NK-92 treated with Interleukin-12 subunit alpha and Interleukin-12 subunit beta, amount 100 ng/mL, for 24 hours (cell line): ENCODE results near the gene ATG4C.
"Not testable (repeated sequence)": the region's sequence is repeated elsewhere in the genome, so short reads cannot be mapped to it uniquely, and the experiment has no call there.

ENCODE experiments used
- DNase-seq: peaks from one replicate; lab custom pipeline; 2025; lab: John Stamatoyannopoulos, UW

The ATG4C gene

DNA sequence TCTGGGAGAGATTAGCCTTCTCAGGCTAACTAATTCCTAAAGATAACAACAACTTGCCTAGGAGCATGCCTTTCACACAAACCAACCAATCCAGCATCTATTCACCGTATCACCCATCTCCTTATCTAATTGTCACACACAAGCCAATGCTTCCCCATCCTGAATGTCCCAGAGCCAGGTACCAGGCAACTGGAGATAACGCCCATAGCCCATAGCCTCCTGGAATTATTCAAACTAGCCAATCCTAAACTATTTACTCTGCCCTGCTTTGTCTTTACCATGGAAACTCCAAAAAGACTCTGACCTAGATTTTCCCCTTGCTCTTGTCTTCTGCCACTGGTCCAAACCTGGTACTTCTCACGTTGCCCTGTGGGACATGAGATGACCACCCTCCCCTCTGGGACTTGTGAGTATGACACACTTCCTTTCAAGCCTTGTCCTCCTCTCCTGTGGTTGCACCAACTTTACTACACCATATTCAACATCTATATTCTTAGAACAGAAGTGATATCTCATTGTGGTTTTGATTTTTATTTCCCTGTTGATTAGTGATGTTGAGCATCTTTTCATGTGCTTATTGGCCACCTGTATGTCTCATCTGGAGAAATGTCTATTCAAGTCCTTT is 8.8 kb upstream of the ATG4C start:
- DNase-seq: no peak

DNA sequence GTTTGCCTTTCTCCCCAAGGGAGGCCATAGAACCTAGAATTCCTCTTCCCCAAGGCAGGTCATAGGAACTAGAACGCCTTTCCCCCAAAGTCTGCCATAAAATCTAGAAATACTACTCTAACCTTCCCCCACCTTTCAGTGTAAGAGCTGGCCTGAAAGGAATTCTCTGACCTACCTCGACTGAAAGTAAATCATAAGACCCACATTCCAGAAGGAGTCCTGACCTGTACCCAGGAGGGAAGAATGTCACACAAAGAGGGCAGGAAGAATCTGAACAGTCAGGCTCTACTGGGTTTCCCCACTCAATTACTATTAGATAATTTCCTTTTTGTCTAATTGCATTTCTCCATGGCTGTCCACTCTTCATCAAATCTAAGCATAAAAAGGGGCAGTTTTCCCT is 5.7 kb upstream of the ATG4C start:
- no peak for DNase-seq

DNA sequence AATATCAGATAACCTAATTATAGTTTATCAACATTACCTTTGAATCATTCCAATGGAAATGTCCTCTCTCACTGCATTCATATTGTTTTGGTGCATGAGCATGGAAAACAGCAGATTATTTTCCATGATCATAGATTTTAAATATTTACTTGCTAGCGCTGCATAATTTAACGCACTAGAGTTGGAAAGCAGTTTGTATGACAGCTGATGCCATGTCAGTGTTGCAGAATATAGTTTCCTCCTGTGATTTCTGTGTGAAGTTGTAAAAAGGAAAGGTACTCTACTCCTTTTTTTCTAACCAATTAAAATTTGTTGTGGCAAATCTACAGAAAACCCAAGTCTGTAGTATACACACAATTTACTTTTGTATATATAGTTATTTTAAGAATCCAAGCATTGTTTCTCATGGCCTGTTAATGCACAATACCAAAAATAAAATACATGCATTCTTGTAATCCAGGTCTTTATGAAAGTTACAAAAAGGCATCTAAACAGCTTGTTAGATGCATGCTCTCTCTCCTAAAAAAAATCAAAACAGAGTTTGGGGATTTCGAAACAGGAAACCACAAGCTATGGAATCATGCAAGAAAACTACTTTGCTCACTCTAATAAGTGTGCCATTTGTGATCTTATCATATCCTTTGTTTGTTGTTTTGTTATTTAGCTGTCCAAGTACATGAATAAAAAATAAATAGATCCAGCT is 1.9 kb upstream of the ATG4C start:
- no peak for DNase-seq

GRCh38 chr1:62782544-62783212 is 1.3 kb upstream of the ATG4C start:
- not testable (repeated sequence) for DNase-seq

- DNase-seq: no peak
Observed at GRCh38 chr1:62784509-62785365, 805 bp downstream of the ATG4C start.

- no peak for DNase-seq
Observed at GRCh38 chr1:62790716-62791115, 6.8 kb downstream of the ATG4C start.

DNA sequence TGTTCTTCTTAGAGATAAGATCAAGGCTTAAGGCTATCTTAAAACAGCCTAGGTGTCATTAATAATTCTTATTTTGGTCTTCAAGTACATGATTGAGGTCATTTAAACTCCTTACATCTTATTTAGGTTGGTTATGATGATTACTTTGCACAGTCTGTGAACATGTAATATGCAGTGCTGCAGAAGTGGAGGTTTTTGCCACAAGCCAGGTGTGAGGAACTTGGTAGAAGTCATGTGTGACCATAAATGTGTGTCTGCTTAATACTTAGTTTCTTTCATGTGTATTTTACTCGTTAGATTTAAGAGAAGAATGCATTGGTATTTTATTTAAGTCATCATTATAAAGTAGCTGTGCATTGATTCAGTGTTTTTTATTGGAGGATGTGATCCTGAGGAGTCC is 10.1 kb downstream of the ATG4C start:
- DNase-seq: no peak

- no peak for DNase-seq
Observed at GRCh38 chr1:62796221-62796620, 12.3 kb downstream of the ATG4C start.

DNA sequence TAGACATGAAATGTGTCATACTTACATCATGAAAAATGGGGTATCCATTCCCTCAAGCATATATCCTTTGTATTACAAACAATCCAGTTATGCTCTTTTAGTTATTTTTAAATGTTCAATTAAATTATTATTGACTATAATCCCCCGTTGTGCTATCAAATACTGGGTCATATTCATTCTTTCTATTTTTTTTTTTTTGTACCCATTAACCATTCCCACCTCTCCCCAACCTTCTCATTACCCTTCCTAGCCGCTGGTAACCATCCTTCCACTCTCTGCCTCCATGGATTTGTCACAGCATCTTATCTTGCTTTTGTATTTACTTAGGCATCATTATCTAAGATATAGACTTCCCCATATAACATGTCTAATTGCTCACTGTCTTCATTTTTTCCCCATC is 15.8 kb downstream of the ATG4C start:
- no peak for DNase-seq

- no peak for DNase-seq
Observed at GRCh38 chr1:62800281-62800680, 16.3 kb downstream of the ATG4C start.

DNA sequence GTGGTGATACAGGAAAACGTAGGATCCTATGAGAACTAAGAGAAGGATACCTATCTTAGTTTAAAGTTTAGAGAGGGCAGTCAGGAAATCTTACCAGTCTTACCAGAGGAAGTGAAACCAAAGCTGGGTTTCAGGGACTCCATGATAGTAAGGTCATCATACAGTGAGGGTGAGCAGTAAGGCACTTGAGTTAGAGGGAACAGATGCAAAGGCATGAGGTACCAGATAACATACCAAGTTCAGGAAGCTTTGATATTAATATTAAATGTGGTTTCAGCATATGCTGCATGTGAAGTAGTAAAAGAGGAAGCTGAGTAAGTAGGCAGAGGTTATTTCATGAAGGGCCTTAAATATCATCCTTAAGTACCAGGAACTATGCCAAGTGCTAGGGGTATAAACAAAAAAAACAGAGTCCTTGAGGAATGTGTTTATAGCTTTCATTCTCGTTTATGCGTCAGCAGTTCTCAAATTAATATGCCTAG is 16.9 kb downstream of the ATG4C start:
- no peak for DNase-seq

DNA sequence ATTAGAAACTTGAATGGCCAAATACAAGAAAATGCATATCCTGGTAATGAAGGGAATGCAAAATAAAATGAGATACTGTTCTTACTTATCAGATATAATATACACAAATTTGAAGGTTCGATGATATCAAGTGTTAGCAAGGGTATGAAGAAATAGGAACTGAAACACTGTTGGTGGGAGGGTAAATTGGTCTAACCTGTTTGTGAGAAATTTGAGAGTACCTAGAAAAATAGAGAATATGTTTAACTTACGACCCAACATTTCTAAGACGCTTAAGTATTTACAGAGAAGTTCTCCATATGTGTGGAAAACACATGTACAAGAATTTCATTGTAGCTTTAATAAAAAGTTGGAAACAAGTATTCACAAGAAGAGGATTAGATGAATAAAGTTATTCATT is 25.9 kb downstream of the ATG4C start:
- DNase-seq: no peak

GRCh38 chr1:62810420-62811274 is 26.7 kb downstream of the ATG4C start:
- no peak for DNase-seq

DNA sequence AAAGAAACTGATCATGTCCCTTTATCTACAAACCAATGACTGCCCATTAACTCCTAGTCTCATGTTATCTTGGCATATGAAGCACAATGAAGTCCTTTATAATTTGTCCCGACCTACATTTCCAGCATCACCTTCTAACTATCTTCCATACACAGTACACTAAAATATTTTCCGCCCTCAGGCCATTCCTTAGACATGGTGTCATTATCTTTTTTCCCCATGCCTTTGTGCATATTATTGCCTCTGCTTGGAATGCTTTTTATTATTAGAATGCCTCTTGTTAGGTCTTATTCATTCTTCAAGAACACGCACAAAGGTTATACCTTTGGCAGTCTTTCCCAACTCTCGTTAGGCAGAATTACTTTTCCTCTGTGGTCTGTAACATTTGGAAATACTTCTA is 39.6 kb downstream of the ATG4C start:
- no peak for DNase-seq

- DNase-seq: no peak
Observed at GRCh38 chr1:62826901-62827300, 43.0 kb downstream of the ATG4C start.

- DNase-seq: not testable (repeated sequence)
Observed at GRCh38 chr1:62827786-62828185, 43.9 kb downstream of the ATG4C start.

- no peak for DNase-seq
Observed at GRCh38 chr1:62832276-62832675, 48.3 kb downstream of the ATG4C start.

DNA sequence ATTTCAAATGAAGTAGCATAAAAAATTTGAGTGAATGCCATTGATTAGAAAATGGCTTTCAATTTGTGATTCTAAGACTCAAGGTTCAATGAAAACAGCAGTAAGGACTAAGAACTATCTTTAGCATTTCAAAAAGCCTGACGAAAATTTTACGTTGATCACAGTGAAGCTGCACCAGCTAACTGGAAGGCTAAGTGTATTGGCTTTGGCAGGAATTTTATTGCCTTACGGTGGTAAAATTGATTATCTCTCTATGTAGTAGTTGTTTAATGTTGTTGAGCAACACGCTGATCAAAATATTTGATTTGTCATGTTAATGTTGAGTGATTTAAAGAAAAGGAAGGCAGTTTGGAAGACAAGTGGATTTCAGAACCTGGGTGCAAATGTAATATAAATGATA is 49.6 kb downstream of the ATG4C start:
- no peak for DNase-seq

DNA sequence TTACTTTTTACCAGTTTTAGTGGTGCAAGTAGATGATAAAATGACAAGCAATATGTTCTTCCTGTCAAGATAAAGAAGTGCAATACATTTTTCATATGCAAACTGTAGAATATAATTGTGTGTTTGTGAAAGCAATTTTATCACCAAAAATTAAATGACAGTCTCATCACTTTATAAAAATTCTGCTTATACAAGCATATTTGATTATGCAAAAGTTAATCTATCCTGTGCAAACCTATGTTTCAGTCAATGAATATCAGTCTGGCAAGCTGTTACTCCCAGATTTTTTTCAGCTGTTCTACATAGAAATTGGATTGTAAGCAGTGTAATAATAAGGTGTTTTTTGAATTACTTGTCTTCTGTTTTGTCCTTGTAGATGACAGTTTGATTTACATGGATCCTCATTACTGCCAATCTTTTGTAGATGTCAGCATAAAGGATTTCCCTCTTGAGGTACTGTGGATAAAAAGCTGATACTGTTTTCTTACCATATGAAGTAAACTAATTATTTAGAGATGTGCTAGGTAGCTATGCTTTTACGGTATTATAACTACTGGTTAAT is 50.5 kb downstream of the ATG4C start:
- no peak for DNase-seq

GRCh38 chr1:62836856-62837540 is 53.1 kb downstream of the ATG4C start:
- no peak for DNase-seq
